Mammary epithelial cell (primary cell): Measurements from ENCODE around the gene DYNLT2B.

Experiments
- EZH2 ChIP-seq: IDR thresholded peaks from 2 replicates; pipeline ENCODE4 v1.6.1; 2012; ENCODE audit warnings: low read length, inconsistent platforms, borderline replicate concordance
- TF ChIP-seq, protein P1 (sequence below), 2 donors: IDR thresholded peaks in 1 of 2; conservative IDR thresholded peaks in 1 of 2; 2 replicates each; pipeline ENCODE4 v1.5.1; 2011 to 2012; ENCODE audit warnings: inconsistent platforms in 2 of 2, low read length in 2 of 2, mild to moderate bottlenecking in 2 of 2, control low read depth in 1 of 2, low read depth in 1 of 2; ENCODE audit not compliant: insufficient read depth in 1 of 2; ENCODE audit errors: extremely low read depth in 1 of 2

DNA sequence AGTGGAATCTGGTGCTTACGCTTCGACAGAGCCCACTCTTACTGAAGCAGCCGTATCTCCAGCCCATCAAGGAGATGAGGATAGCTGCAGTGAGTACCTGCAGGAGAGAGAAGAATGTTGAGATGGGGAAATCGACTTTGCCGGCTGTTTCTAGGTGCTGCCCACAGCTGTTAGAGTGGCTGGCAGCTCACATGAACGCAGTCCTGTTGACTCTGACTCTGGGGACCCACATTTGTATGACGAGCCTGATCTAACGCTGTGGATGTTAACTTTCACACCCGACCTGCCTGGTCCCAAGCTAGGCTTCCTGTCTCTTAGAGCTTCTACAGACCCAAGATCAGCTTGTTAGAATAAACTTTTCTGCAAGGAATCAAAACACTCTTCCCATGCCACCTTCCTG, 8.9 kb upstream of the DYNLT2B start:
- TF ChIP-seq, protein P1, sequence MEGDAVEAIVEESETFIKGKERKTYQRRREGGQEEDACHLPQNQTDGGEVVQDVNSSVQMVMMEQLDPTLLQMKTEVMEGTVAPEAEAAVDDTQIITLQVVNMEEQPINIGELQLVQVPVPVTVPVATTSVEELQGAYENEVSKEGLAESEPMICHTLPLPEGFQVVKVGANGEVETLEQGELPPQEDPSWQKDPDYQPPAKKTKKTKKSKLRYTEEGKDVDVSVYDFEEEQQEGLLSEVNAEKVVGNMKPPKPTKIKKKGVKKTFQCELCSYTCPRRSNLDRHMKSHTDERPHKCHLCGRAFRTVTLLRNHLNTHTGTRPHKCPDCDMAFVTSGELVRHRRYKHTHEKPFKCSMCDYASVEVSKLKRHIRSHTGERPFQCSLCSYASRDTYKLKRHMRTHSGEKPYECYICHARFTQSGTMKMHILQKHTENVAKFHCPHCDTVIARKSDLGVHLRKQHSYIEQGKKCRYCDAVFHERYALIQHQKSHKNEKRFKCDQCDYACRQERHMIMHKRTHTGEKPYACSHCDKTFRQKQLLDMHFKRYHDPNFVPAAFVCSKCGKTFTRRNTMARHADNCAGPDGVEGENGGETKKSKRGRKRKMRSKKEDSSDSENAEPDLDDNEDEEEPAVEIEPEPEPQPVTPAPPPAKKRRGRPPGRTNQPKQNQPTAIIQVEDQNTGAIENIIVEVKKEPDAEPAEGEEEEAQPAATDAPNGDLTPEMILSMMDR (conservative IDR thresholded peaks at IDR 0.05 in 1 of 2, IDR thresholded peaks at IDR 0.05 in 1 of 2; ENCODE audit: extremely low read depth in 1 of 2, insufficient read depth in 1 of 2, low read depth in 1 of 2, low read length in 2 of 2): no peak
- no peak for TF ChIP-seq EZH2
